Measurements from ENCODE around the gene PKP2.

DNA sequence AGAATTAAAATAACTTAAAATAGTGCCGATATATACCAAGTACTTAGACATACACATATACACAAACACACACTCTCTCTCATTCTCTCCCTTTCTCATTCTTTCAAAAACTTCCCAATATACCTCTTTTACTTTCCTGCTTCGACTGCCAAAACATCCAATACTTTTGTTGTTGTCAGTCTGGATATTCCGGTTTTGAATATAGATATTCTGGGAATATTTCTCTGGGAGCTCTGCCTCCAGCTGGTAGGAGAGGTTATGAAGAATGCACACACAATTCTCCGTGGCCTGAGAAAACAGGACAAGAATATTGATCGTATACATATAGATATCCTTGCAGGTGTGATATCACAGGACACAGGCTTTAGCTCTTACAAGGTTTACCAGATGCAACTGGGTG lies 74.2 kb downstream of the PKP2 start:
- TF ChIP-seq CTCF (IDR thresholded peaks at IDR 0.05) (no peak), POLR2AphosphoS5 (IDR thresholded peaks at IDR 0.05) (no peak)
